OCI-LY3 (cell line): ENCODE data around the gene SH3RF3.

Source experiments
- H2AFZ ChIP-seq: fragments of 200-600, 300-600 bp; shearing (Covaris generic); 2 replicates; pipeline ENCODE4 v1.6.0; 2014; ENCODE audit warnings: antibody characterized with exemption, low read depth, low read length
- H3K27ac ChIP-seq: fragments of 200-600, 300-600 bp; sonication (generic); 2 replicates; pipeline ENCODE4 v1.5.1; 2014; ENCODE audit warnings: mild to moderate bottlenecking, low read length, moderate library complexity, mixed read lengths
- H3K27me3 ChIP-seq: fragments of 200-600, 300-600 bp; sonication (generic); 2 replicates; pipeline ENCODE4 v1.6.1; 2014; ENCODE audit warnings: low read depth, low read length, mixed read lengths
- H3K36me3 ChIP-seq: fragments of 200-600, 300-600 bp; sonication (generic); replicated peaks from 2 replicates; pipeline ENCODE3; 2014; ENCODE audit warnings: low read depth, low read length, mixed read lengths
- H3K4me1 ChIP-seq: fragments of 300-600, 200-600 bp; sonication (generic); 2 replicates; pipeline ENCODE4 v1.6.1; 2014; ENCODE audit warnings: low read length, mixed read lengths
- H3K4me2 ChIP-seq: fragments of 200-600, 300-600 bp; sonication (generic); 2 replicates; pipeline ENCODE4 v1.6.1; 2014; ENCODE audit warnings: low read length, mixed read lengths
- H3K4me3 ChIP-seq: fragments of 300-600, 200-600 bp; sonication (generic); 2 replicates; pipeline ENCODE4 v1.5.1; 2014; ENCODE audit warnings: antibody characterized with exemption, mild to moderate bottlenecking, low read length, moderate library complexity
- H3K79me2 ChIP-seq: fragments of 300-600, 200-600 bp; shearing (Covaris generic); 2 replicates; pipeline ENCODE4 v1.6.1; 2014; ENCODE audit warnings: mild to moderate bottlenecking, low read length, mixed read lengths
- H3K9ac ChIP-seq: fragments of 300-600, 200-600 bp; shearing (Covaris generic); 2 replicates; pipeline ENCODE4 v1.6.0; 2014; ENCODE audit warnings: mild to moderate bottlenecking, low read length, moderate library complexity
- H3K9me3 ChIP-seq: fragments of 200-600, 300-600 bp; shearing (Covaris generic); 2 replicates; pipeline ENCODE4 v1.6.1; 2014; ENCODE audit warnings: low read length, mixed read lengths; ENCODE audit not compliant: insufficient read depth
- H4K20me1 ChIP-seq: fragments of 200-600, 300-600 bp; sonication (generic); 2 replicates; pipeline ENCODE4 v1.6.1; 2016; ENCODE audit warnings: low read length, mixed read lengths; ENCODE audit not compliant: insufficient read depth
- CTCF ChIP-seq: fragments of 200-600, 300-600 bp; sonication (generic); IDR thresholded peaks from 2 replicates; pipeline ENCODE4 v1.5.1; 2014; ENCODE audit warnings: antibody characterized with exemption, low read length, low read depth
- EZH2phosphoT487 ChIP-seq: fragments of 200-600 bp; shearing (Covaris generic); IDR thresholded peaks from 2 replicates; pipeline ENCODE4 v1.6.1; 2018; ENCODE audit warnings: antibody characterized with exemption, mixed run types, low read depth

Gene SH3RF3

GRCh38 chr2:109500910-109501309, 371.9 kb downstream of the SH3RF3 start:
- Histone ChIP-seq H3K4me1 (no peaks in the 10 kb centered on the region), H3K79me2 (no peaks in the 10 kb centered on the region), H3K4me3 (no peak overlapping the region), H2AFZ (no peak overlapping the region), H3K9me3 (no peaks in the 10 kb centered on the region), H3K27me3 (no peaks in the 10 kb centered on the region), H3K4me2 (no peak overlapping the region), H3K9ac (no peak overlapping the region), H3K27ac (no peak overlapping the region), H4K20me1 (no peaks in the 10 kb centered on the region), H3K36me3 (no peaks in the 10 kb centered on the region)
- TF ChIP-seq CTCF (no peak), EZH2phosphoT487 (no peak)

GRCh38 chr2:109501461-109501860, 372.5 kb downstream of the SH3RF3 start:
- H3K27me3 ChIP-seq = no peaks in the 10 kb centered on the region
- H4K20me1 ChIP-seq = no peaks in the 10 kb centered on the region
- H3K4me3 ChIP-seq = no peak overlapping the region
- TF ChIP-seq EZH2phosphoT487 (no peak), CTCF (no peak)
- no peaks in the 10 kb centered on the region for H3K4me1 ChIP-seq
- no peak overlapping the region for H3K9ac ChIP-seq
- no peaks in the 10 kb centered on the region for H3K36me3 ChIP-seq
- H3K27ac ChIP-seq = no peak overlapping the region
- no peak overlapping the region for H2AFZ ChIP-seq
- H3K4me2 ChIP-seq = no peak overlapping the region
- no peaks in the 10 kb centered on the region for H3K79me2 ChIP-seq
- no peaks in the 10 kb centered on the region for H3K9me3 ChIP-seq

GRCh38 chr2:109503191-109503590, 374.2 kb downstream of the SH3RF3 start:
- no peak overlapping the region for H3K9ac ChIP-seq
- H3K27ac ChIP-seq = no peak overlapping the region

GRCh38 chr2:109507217-109507616, 378.2 kb downstream of the SH3RF3 start:
- Histone ChIP-seq H4K20me1 (no peaks in the 10 kb centered on the region), H3K79me2 (no peaks in the 10 kb centered on the region), H3K27me3 (no peaks in the 10 kb centered on the region), H2AFZ (no peak overlapping the region), H3K9me3 (no peaks in the 10 kb centered on the region), H3K4me1 (no peaks in the 10 kb centered on the region), H3K9ac (no peak overlapping the region), H3K36me3 (no peaks in the 10 kb centered on the region), H3K4me3 (no peak overlapping the region), H3K27ac (no peak overlapping the region), H3K4me2 (no peak overlapping the region)
- TF ChIP-seq EZH2phosphoT487 = no peak
- no peak for TF ChIP-seq CTCF

More at GRCh38 chr2:109503191-109503590, 374.2 kb downstream of the SH3RF3 start:
- H3K4me1 ChIP-seq = no peaks in the 10 kb centered on the region
- no peaks in the 10 kb centered on the region for H3K27me3 ChIP-seq
- no peaks in the 10 kb centered on the region for H3K79me2 ChIP-seq
- no peaks in the 10 kb centered on the region for H3K36me3 ChIP-seq
- H4K20me1 ChIP-seq = no peaks in the 10 kb centered on the region
- no peak overlapping the region for H2AFZ ChIP-seq
- H3K4me2 ChIP-seq = no peak overlapping the region
- H3K9me3 ChIP-seq = no peaks in the 10 kb centered on the region
- no peak overlapping the region for H3K4me3 ChIP-seq
- no peak for TF ChIP-seq EZH2phosphoT487
- no peak for TF ChIP-seq CTCF
